Suprapubic skin (tissue), 4 donors: ENCODE results near the gene PBOV1.

Experiments used
- EP300 ChIP-seq: sonication (generic); formaldehyde crosslinking; IDR thresholded peaks from one replicate; pipeline ENCODE4 v1.6.1; 2017; ENCODE audit warnings: antibody characterized with exemption
- POLR2A ChIP-seq, 2 donors: fragments of 450-650 bp; IDR thresholded peaks; one replicate each; pipeline ENCODE4 v1.6.1; 2017; ENCODE audit warnings: antibody characterized with exemption in 2 of 2, mild to moderate bottlenecking in 2 of 2, moderate library complexity in 2 of 2
- POLR2AphosphoS5 ChIP-seq, 3 donors: sonication (generic); formaldehyde crosslinking; IDR thresholded peaks; one replicate each; pipeline ENCODE4 v1.6.1; 2017; ENCODE audit warnings: antibody characterized with exemption in 3 of 3
- TF ChIP-seq, protein P1 (sequence below), 2 donors: fragments of 200-600 bp in 1 of 2; fragments of 450-650 bp in 1 of 2; sonication (generic) in 1 of 2; IDR thresholded peaks; one replicate each; pipeline ENCODE4 v1.5.1; 2016 to 2019; ENCODE audit warnings: antibody characterized with exemption in 2 of 2, mild to moderate bottlenecking in 1 of 2, moderate library complexity in 1 of 2

DNA sequence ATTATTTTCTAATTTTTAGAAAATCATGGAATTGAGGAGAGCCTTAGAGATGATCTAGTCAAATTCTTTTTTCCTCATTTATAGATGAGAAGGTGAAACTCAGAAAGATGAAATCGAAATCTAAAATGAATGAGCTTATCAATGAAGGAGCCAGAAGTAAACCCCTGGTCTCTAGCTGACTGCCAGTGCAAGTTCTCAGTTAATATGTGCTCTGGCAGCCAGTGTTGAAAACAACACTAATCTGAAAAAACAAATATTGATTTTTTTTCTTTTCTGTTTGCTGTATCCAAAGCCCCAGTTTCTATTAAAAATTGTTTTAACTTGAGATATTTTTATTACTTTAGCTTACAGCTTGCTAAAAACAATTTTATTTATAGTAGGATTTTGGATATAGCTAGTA, 21.5 kb upstream of the PBOV1 start:
- TF ChIP-seq, protein P1, sequence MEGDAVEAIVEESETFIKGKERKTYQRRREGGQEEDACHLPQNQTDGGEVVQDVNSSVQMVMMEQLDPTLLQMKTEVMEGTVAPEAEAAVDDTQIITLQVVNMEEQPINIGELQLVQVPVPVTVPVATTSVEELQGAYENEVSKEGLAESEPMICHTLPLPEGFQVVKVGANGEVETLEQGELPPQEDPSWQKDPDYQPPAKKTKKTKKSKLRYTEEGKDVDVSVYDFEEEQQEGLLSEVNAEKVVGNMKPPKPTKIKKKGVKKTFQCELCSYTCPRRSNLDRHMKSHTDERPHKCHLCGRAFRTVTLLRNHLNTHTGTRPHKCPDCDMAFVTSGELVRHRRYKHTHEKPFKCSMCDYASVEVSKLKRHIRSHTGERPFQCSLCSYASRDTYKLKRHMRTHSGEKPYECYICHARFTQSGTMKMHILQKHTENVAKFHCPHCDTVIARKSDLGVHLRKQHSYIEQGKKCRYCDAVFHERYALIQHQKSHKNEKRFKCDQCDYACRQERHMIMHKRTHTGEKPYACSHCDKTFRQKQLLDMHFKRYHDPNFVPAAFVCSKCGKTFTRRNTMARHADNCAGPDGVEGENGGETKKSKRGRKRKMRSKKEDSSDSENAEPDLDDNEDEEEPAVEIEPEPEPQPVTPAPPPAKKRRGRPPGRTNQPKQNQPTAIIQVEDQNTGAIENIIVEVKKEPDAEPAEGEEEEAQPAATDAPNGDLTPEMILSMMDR (IDR thresholded peaks at IDR 0.05): no peak
- TF ChIP-seq EP300 (no peak), POLR2A (IDR thresholded peaks at IDR 0.05) (no peak), POLR2AphosphoS5 (IDR thresholded peaks at IDR 0.05) (no peak)
